Hypothalamus (tissue), 51 donors: ENCODE measurements around the gene PADI6.
"Not testable (repeated sequence)": the region's sequence is repeated elsewhere in the genome, so short reads cannot be mapped to it uniquely, and the experiment has no call there.

Experiments used
- DNase-seq, 51 donors: peaks; one replicate each; lab custom pipeline; 2025; lab: John Stamatoyannopoulos, UW

Gene PADI6

DNA sequence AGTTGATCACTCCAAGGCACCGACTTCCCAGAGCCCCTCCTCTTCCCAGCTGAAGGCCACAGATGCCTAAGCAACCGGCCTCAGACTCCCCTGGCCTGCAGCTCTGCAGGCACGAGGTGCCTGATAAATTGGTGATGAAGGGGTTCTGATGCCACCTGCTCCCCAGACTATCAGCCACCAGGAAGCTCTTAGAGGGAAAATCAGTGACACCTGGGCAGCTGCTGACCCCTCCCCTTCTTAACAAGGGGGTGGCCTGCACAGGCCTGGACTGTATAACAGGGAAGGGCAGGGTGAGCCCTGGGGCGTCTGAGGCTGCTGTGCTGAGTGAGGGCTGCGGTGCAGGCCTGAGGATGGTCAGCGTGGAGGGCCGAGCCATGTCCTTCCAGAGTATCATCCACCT, at the start of gene PADI6:
PADI6 (plus strand) TSS at position 301 of the 400 bp plus-strand sequence; CDS start at position 351, 50 bp downstream.
- no peak for DNase-seq

DNA sequence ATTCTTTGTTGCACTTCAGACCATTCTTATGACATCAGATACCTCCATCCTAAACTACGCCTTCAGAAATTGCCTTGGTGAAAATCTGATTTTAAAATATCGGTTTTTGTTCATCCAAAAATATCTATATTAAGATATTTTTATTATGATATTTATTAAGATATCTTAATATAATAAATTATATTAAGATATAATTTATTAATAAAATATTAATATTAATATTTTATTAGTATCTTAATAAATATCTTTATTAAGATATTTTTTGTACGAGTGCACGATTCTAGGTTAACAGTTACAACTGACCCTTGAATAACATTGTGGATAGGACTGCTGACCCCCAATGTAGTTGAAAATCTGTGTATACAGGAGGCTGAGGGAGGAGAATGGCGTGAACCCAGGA, 43.1 kb upstream of the PADI6 start:
- no peak for DNase-seq

DNA sequence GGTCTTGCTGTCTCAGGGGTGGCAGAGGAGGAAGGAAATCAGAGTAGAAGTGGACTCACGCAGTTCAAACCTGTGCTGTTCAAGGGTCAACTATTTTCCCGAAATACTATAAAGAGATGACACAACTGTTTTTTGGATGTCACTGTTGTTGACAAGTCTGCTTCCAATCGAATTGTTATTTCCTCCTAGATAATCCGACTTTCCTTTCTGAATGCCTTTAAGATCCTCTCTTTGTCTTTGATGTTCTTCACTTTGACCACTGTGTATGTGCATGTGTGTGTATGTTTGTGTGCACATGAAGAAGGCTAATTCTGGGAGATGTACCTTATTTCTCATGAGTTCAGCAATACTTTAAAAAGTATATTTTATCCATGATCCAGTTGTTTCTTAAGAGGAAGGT, 42.4 kb upstream of the PADI6 start:
- no peak for DNase-seq

DNA sequence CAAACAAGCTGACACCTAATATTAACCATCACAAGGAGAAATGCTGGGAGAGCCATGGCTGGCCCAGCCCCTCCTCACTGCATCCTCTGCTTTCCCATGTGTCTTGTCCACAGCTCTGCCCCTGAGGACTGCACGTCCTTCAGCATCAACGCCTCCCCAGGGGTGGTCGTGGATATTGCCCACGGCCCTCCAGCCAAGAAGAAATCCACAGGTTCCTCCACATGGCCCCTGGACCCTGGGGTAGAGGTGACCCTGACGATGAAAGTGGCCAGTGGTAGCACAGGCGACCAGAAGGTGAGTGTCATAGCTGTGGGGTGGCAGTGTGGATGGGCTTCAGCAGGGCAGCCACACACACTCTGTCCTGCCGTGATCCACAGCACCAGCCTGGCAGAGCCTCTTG, 41.1 kb upstream of the PADI6 start:
- DNase-seq, result no peak

DNA sequence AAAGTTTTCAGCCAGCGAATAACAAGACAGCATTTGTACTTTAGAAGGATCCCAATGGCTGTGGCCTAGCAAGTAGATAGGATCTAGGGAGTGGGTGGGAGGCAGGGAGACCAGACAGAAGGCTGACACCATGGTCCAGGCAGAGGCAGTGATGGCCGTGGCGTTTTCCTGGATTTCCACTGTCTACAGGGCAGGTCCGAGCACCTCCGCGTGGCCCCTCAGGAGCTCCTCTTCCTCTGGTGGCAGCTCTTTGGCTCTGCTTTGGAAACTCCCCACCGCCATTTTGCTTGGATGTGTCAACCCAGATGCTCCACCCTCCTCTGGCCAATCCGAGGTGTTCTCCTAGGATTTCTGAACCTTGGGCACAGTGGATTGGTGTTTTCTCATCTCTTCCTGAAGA, 38.9 kb upstream of the PADI6 start:
- DNase-seq, result no peak

DNA sequence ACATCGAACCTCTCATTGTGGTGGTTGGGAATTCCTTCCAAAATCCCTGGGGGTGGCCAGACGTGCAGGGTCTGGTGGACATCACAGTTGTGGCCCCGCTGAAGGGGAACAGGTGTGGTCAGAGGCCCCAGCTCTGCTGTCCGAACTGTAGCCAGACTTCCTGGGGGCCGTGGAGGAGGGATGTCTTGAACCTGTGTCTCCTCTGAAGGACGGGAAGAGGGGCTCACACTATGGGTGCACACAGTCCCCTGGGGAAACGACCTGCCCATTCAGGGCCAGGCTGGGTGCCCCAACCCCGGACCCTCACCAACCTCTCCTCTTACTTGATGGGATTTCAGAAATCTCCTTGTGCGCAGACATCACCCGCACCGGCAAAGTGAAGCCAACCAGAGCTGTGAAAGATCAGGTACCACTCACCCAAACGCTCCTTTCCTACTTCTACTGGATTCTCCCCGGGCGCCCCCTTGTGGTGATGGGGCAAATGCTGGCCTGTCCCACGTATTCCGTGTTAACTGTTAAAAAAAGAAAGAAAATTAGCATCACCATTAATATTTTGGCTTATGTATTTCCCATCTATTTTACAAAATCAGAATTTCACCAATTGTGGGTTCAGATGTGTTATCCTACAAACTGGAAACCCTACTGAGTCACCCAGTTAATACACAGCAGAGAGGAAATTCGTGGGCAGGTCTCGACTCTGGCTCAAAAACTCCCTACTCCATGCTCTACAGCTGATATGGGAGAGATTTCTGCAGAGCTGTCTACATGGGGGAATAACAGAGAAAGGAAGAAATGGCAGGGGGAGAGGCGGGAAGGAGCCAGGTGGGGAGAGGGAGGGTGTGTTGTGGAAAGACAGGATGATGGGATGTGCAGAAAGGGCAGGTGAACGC, 35.9 kb upstream of the PADI6 start:
- DNase-seq, result peak in 30 of 51 donors; percentile 1 to 58 (median 16)

DNA sequence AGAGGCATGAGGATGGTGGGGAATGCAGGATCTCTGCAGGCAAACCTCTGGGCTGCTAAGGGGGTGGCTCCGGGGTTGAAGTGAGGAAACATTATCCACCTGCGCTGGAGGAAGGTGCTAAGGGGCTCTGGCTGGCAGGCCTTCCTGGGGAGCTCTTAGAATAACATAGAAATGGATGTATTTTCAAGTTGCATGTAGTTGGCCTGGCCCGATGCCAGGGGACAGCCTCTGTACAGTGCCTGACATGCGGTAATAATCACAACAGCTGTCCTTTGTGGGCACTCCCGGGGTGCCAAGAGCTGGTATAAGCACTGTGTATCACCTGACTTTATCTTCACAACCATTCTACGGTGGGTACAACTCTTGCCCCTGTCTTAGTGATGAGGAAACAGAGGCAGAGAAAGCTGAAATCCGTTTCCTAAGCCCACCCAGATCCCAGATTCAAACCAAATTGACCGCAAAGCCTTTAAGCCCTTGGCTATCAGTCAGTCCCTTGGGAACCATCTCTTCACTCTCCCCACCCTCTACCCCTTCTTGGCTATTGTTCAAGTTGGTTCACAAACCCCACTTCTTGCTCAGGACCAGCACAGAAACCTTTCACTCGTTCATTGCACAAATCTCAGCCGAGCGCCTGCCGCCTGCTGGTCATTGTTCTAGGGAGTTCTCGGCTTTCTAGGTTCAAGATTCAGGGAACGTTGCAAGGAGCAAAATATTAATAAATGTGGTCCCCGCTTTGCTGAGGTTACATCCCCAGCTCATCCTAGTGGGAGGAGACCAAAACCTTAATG, 33.1 kb upstream of the PADI6 start:
- DNase-seq, result no peak

DNA sequence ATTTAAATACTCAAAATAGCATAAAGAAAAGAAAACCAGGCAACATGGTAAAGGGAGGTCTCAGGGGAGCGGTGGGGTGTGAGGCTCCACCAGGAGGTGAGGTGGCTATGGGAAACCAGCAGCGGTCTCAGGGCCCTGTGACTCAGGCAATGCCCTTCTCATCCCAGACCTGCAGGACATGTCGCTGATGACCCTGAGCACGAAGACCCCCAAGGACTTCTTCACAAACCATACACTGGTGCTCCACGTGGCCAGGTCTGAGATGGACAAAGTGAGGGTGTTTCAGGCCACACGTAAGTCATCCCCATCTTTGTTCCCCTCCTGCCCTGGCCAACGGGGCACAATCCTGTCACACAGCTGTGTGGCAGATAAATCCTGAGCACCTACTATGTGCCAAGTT, 32.5 kb upstream of the PADI6 start:
- DNase-seq, result no peak

DNA sequence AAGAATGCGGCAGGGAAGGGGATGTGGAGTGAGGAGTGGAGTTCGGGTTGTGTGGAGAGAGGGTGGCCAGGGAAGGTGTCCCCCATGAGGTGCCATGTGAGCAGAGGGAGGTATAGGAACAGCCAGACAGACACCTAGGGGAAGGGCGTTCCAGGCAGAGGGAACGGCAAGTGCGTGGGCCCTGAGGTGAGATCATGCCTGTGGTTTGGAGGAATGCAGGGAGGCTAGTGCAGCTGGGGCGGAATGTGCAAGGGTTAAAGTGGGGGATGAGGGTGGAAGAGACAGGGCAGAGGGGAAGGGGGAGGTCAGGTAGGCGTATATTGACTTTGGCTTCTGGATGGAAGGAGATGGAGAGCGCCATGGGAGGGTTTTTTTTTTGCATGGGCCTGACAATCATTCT, 31.6 kb upstream of the PADI6 start:
- DNase-seq, result no peak

DNA sequence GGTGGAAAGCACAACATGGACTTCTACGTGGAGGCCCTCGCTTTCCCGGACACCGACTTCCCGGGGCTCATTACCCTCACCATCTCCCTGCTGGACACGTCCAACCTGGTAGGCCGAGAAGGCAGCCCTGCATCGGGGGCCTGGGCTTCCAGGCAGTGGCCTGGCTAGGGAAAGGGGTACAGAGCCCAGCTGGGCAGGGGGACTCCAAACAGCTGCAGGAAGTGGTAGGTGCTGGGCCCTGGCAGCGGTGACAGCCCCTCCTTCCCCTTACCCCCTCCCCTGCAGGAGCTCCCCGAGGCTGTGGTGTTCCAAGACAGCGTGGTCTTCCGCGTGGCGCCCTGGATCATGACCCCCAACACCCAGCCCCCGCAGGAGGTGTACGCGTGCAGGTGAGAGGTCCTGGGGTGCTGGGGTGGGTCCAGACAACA, 30.0 kb upstream of the PADI6 start:
- DNase-seq, result no peak

DNA sequence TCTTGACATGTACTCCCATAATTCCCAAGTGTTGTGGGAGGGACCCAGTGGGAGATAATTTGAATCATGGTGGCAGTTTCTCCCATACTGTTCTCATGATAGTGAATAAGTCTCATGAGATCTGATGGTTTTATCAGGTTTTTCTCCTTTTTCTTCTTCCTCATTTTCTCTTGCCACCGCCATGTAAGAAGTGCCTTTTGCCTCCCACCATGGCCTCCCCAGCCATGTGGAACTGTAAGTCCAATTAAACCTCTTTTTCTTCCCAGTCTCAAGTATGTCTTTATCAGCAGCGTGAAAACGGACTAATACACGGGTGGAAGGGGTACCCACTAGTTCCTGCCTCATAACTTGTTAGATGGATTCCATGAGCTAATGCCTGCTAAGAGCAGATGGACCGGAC, 26.5 kb upstream of the PADI6 start:
- not testable (repeated sequence) for DNase-seq

DNA sequence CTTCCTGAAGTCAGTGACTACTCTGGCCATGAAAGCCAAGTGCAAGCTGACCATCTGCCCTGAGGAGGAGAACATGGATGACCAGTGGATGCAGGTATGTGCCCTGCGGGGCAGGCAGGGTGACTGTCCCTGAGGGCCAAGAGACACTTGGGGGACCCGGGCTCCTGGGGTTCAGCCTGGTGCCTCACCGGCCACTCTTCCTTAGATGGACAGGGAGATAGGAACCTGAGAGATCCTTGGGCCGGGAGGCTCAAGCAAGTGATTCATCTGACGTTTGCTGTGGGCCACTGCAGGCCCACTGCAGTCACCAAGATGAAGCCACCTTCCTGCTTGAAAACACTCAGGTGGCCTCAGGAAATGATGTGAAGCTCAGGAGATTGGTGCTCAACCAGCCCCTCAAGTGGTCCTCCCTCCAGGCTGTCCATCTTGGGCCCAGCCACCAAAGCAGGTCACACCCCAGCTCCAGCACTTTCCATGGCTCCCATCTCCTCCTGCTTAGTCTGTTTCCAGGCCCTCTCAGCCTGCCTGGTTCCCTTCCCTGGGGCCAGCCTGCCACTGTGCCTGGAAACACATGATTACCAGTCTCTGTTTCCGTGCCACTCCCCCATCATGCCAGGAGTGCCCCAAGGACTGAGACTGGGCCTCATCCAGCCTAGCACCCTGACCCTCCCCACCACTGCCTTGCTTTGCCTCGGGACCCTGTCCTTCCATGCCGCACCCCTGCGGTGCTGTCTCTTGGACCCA, 25.8 kb upstream of the PADI6 start:
- DNase-seq, result no peak

DNA sequence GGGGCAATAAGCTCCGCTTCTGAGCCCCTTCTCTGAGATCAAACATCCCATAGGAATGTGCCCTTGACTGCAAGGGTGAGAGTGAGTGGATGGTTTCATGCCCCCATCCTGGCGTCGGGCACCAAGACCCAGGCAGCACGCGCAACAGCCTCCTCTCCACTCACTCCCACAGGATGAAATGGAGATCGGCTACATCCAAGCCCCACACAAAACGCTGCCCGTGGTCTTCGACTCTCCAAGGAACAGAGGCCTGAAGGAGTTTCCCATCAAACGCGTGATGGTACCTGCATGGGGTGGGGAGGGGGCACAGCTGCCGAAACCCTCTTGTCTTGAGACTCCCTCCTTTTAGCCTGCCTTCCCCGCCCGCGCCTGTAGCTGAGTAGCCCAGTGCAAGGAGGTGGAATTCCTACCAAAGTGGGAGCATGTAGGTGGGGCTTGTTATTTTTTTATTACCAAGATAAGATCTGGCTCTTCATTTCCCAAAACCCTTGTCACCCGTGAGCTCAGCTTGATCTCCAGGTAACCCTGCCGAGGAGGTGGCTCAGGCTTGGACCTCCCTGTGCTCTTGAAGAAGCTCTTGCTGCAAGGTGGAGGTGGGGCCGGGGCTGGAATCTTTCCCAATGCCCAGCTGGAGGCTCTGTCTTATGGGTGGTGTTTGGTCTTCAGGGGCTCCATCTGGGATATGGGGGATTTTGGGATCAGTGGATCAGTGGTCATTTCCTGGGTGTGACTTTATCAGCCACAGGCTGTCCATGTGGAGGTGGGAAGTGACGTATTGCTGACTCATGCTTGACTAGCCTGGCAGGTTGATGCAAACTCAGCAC, 24.0 kb upstream of the PADI6 start:
- DNase-seq, result no peak

DNA sequence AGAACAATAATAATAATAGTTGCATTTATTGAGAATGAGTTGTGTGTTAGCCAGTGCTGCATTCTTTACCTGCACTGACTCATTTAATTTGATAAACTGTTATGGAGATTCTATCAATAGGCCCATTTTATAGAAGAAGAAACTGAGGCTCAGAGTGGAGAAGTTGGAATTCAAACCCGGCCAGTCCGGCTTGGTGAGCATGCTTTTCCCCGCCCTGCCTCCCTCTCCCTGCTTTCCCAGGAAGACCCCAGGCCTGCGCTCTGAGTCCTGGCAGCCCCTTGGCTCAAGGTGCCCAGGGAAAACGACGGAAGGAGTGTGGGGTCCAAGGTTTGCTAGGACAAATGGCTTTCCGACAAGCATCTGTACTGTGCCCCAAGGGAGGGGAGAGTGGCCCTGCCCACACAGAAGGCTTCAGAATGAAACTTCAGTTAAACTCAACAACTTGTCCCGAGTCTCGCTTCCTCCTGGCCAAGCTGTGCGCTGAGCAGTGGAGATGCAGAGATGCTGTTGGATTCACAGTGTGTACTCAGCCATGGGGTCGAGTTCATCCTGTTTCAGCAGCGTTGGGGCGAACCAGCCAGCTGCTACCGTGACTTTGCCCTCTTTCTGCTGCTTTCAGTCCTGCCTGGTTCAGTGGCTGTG, 23.3 kb upstream of the PADI6 start:
- DNase-seq, result no peak

DNA sequence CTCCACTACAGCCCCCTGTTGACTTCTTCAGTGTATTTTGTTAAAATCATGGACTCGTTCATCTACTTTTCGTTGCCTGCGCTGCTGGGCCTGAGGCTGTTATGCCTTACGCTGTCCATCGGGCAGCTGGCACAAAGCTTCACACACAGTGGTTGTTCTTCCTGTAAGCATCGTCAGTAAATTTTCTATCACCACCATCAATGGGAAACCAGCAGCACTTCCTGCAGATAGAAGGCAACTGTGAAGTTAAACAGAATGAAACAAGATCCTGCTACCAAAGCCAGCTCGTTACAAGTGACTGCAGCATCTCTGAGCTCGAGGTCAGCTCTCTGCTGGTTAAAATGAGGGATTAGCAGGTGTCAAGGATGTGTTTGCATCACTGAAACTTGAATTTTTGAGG, 21.9 kb upstream of the PADI6 start:
- no peak for DNase-seq

DNA sequence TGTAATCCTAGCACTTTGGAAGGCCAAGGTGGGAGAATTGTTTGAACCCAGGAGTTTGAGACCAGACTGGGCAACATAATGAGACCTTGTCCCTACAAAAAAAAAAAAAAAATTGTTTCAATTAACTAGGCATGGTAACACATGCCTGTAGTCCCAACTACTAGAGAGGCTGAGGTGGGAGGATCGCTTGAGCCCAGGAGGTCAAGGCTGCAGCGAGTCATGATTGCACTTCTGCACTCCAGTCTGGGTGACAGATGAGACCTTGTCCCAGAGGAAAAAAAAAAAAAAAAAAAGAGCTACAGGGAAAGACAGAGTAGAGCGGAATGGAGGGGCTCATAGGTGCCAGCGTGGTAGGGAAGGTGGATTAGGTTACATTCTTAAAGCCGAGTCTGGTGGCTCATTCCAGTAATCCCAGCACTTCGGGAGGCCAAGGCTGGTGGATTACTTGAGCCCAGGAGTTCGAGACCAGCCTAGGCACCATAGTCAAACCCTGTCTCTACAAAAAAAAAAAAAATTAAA, 21.0 kb upstream of the PADI6 start:
- no peak for DNase-seq

DNA sequence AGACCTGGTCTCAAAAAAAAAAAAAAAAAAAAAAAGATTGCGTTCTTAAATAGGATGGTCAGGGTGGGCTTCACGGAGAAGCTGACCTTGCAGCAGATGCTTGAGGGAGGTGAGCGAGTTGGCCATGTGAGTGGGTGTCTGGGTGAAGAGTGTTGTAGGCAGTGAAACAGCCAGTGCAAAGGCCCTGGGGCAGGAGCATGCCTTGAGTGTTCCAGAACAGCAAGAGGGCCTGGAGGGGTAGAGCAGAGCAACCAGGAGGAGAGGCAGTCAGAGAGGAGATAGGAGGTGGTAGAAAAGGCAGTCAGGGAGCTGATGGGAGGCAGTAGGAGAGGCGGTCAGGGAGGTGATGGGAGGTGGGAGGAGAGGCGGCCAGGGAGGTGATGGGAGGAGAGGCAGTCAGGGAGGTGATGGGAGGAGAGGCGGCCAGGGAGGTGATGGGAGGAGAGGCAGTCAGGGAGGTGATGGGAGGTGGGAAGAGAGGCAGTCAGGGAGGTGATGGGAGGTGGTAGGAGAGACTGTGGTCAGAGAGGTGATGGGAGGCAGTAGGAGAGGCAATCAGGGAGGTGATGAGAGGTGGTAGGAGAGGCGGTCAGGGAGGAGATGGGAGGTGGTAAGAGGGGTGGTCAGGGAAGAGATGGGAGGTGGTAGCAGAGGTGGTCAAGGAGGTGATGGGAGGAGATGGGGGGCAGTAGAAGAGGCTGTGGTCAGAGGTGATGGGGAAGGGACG, 20.2 kb upstream of the PADI6 start:
- no peak for DNase-seq

DNA sequence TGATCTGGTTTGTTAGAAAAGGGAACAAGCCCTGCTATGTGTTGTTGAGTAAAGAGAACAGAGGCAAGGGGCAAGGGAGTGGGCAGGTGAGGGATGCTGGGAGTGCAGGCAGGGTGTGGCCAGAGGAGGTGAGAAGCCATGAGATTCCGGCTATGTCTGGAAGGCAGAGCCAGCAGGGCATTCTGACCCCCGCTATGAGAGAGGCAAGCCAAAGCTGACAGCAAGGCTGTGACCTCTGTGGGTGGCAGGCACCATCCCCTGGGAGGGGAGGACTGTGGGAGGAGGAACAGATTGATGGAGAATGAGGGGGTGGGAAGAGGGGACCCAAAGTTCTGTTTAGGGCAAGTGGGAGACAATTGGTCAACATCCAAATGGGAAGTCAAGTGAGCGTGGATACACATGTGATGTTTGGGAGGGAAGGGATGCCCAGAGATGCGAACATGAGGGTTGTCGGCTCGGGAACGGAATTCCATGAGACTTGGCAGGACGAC, 19.5 kb upstream of the PADI6 start:
- no peak for DNase-seq

DNA sequence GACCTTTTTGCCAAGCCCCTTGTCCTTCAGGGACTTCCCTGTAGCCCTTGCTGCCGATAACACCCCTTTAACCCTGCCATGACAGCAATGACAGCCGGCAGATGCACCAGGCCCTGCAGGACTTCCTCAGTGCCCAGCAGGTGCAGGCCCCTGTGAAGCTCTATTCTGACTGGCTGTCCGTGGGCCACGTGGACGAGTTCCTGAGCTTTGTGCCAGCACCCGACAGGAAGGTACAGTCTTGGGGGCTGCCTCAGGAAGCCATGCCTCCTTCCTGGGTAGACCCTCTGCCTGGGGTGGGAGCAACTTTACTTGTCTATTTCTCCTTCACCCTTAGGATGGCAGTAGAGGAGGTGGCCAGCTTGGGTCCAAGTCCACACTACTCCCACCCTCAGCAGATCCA, 16.1 kb upstream of the PADI6 start:
- no peak for DNase-seq
